Large intestine (tissue), 3 donors: Measurements from ENCODE around the gene COX20. TPM values are rescaled to one million over a fixed set of nuclear protein-coding genes. Genes with fewer than 3 reads are reported as not detected.

Experiments used
- DNase-seq, 2 donors: peaks; one replicate each; pipeline versions ENCODE4 v3.0.0 to v3.0.0-alpha.2; 2013
- H3K27ac ChIP-seq: one replicate; pipeline ENCODE4 v1.5.1; 2013; ENCODE audit warnings: low read length
- H3K27me3 ChIP-seq: 2 replicates; pipeline ENCODE4 v1.6.1; 2013; ENCODE audit warnings: low read length; ENCODE audit not compliant: control insufficient read depth, insufficient read depth
- H3K36me3 ChIP-seq: 2 replicates; pipeline ENCODE4 v1.6.1; 2013; ENCODE audit warnings: low read length; ENCODE audit not compliant: control insufficient read depth, insufficient read depth
- H3K4me1 ChIP-seq: one replicate; pipeline ENCODE4 v1.6.1; 2013; ENCODE audit warnings: low read length; ENCODE audit not compliant: control insufficient read depth, insufficient read depth
- H3K4me3 ChIP-seq: one replicate; pipeline ENCODE4 v1.5.1; 2013; ENCODE audit warnings: low read length
- H3K9me3 ChIP-seq: one replicate; pipeline ENCODE4 v1.6.1; 2013; ENCODE audit warnings: mild to moderate bottlenecking, low read depth, low read length, moderate library complexity; ENCODE audit not compliant: control insufficient read depth
- WGBS: methylation state at CpG from one replicate; pipeline ENCODE4 v1.1.5; 2013; ENCODE audit warnings: low lambda C conversion rate; ENCODE audit not compliant: insufficient coverage; 5-methylcytosine and 5-hydroxymethylcytosine counted together
- polyA plus RNA-seq: library from polyadenylated mRNA; unstranded; fragments of 120-200 nt; gene quantifications from one replicate; pipeline ENCODE4 v1.2.1, GENCODE V29; 2013

Gene COX20
- polyA plus RNA-seq, 1 donor = 79.2 TPM

GRCh38 chr1:244861683-244862082, 26.2 kb downstream of the COX20 start:
- H3K9me3 ChIP-seq = no peaks in the 10 kb centered on the region
- peak overlapping the region; percentile 82 for H3K27ac ChIP-seq
- peaks cover 18% of the 10 kb centered on the region for H3K4me1 ChIP-seq
- H3K27me3 ChIP-seq = no peaks in the 10 kb centered on the region
- peak overlapping the region; percentile 82 for H3K4me3 ChIP-seq
- H3K36me3 ChIP-seq = peaks cover 43% of the 10 kb centered on the region
- no peak for DNase-seq
- no CpG with 5 or more reads among the region's 2 CpGs for WGBS

GRCh38 chr1:244862354-244862698, 26.9 kb downstream of the COX20 start:
- no peak for DNase-seq
- peaks cover 18% of the 10 kb centered on the region for H3K4me1 ChIP-seq
- H3K9me3 ChIP-seq = no peaks in the 10 kb centered on the region
- peak overlapping the region; percentile 82 for H3K27ac ChIP-seq
- no peaks in the 10 kb centered on the region for H3K27me3 ChIP-seq
- no CpG with 5 or more reads among the region's 7 CpGs for WGBS
- H3K4me3 ChIP-seq = peak overlapping the region; percentile 82
- H3K36me3 ChIP-seq = peaks cover 37% of the 10 kb centered on the region

GRCh38 chr1:244862699-244863490, 27.4 kb downstream of the COX20 start:
- peak overlapping the region; percentile 100 for H3K4me3 ChIP-seq
- H3K36me3 ChIP-seq = peaks cover 32% of the 10 kb centered on the region
- WGBS = no CpG with 5 or more reads among the region's 87 CpGs
- DNase-seq = peak; percentile 96 to 98
- peaks cover 18% of the 10 kb centered on the region for H3K4me1 ChIP-seq
- H3K27ac ChIP-seq = peak overlapping the region; percentile 100
- H3K27me3 ChIP-seq = no peaks in the 10 kb centered on the region
- no peaks in the 10 kb centered on the region for H3K9me3 ChIP-seq

- Histone ChIP-seq H3K27me3 (no peaks in the 10 kb centered on the region), H3K9me3 (no peaks in the 10 kb centered on the region), H3K27ac (peak overlapping the region; percentile 100), H3K36me3 (peaks cover 26% of the 10 kb centered on the region), H3K4me1 (peaks cover 18% of the 10 kb centered on the region), H3K4me3 (peak overlapping the region; percentile 100)
- DNase-seq = no peak
- 3% methylated on average over 8 of the region's 92 CpGs for WGBS
Measured at GRCh38 chr1:244863491-244864252, 28.2 kb downstream of the COX20 start.

GRCh38 chr1:244864253-244865027, 29.0 kb downstream of the COX20 start, which contains the start of gene HNRNPU:
HNRNPU (minus strand) TSS chr1:244864543; CDS start chr1:244864307, 236 bp downstream.
- H3K4me1 ChIP-seq = peaks cover 14% of the 10 kb centered on the region
- peak within 1 kb of the TSS; percentile 100 for H3K27ac ChIP-seq
- WGBS = 6% methylated on average over 3 of the region's 71 CpGs
- peak within 1 kb of the TSS; percentile 100 for H3K4me3 ChIP-seq
- peaks cover 19% of the 10 kb centered on the region for H3K36me3 ChIP-seq
- no peaks in the 10 kb centered on the region for H3K9me3 ChIP-seq
- H3K27me3 ChIP-seq = no peaks in the 10 kb centered on the region
- DNase-seq = peak; percentile 98 to 99

GRCh38 chr1:244865028-244865371, 29.5 kb downstream of the COX20 start:
- no peaks in the 10 kb centered on the region for H3K27me3 ChIP-seq
- no CpG with 5 or more reads among the region's 9 CpGs for WGBS
- H3K4me1 ChIP-seq = peaks cover 13% of the 10 kb centered on the region
- peak overlapping the region; percentile 48 for H3K4me3 ChIP-seq
- no peak for DNase-seq
- no peaks in the 10 kb centered on the region for H3K9me3 ChIP-seq
- H3K36me3 ChIP-seq = peaks cover 14% of the 10 kb centered on the region
- peak overlapping the region; percentile 100 for H3K27ac ChIP-seq

GRCh38 chr1:244865820-244866219, 30.4 kb downstream of the COX20 start:
- peaks cover 9% of the 10 kb centered on the region for H3K4me1 ChIP-seq
- peak overlapping the region; percentile 100 for H3K27ac ChIP-seq
- no peaks in the 10 kb centered on the region for H3K9me3 ChIP-seq
- H3K4me3 ChIP-seq = no peak overlapping the region
- no CpG with 5 or more reads among the region's 3 CpGs for WGBS
- peaks cover 6% of the 10 kb centered on the region for H3K36me3 ChIP-seq
- H3K27me3 ChIP-seq = no peaks in the 10 kb centered on the region
- no peak for DNase-seq

GRCh38 chr1:244866355-244866754, 30.9 kb downstream of the COX20 start:
- peaks cover 4% of the 10 kb centered on the region for H3K36me3 ChIP-seq
- H3K27me3 ChIP-seq = no peaks in the 10 kb centered on the region
- DNase-seq = no peak
- peaks cover 9% of the 10 kb centered on the region for H3K4me1 ChIP-seq
- no CpG with 5 or more reads among the region's 1 CpG for WGBS
- no peaks in the 10 kb centered on the region for H3K9me3 ChIP-seq
- no peak overlapping the region for H3K27ac ChIP-seq
- no peak overlapping the region for H3K4me3 ChIP-seq

GRCh38 chr1:244868484-244869363, 33.3 kb downstream of the COX20 start:
- Histone ChIP-seq H3K9me3 (no peaks in the 10 kb centered on the region), H3K36me3 (no peaks in the 10 kb centered on the region), H3K27ac (no peak overlapping the region), H3K4me1 (peaks cover 9% of the 10 kb centered on the region), H3K27me3 (no peaks in the 10 kb centered on the region), H3K4me3 (no peak overlapping the region)
- DNase-seq = no peak
- no CpG with 5 or more reads among the region's 23 CpGs for WGBS
